Measurements from ENCODE around the gene KCNQ2.

- TF ChIP-seq POLR2A (IDR thresholded peaks at IDR 0.05): no peak
- no peak for TF ChIP-seq CTCF (IDR thresholded peaks at IDR 0.05)
Observed at GRCh38 chr20:63373996-63374395, 98.5 kb downstream of the KCNQ2 start.

All from testis (tissue), 2 donors.